GM12873 (cell line): ENCODE data around the gene GABRG3.

Experiments
- CTCF ChIP-seq: IDR thresholded peaks from 2 replicates; pipeline ENCODE4 v1.5.1; 2012; ENCODE audit warnings: low read depth, mild to moderate bottlenecking, moderate library complexity, low read length, control low read depth; ENCODE audit not compliant: insufficient read depth; ENCODE audit errors: missing control alignments

Gene GABRG3

DNA sequence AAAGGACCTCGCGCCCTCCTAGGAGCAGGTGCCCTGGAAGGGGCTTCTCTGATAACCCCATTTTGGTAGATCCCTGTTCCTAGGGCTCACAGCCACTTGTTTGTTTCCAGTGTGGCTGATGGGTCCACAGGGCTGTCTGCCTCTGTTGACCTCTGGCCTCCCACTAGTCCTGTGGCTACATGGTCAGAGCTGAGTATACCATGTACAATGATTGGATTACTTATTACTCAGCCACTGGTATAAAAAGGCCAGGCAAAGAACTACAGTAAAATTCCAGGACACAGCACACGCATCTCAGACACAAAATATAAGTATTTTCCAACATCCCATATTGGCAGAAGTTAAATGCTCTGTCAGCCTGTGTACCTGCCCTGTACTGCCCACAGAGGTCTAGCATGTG is 277.3 kb downstream of the GABRG3 start:
- TF ChIP-seq CTCF, result no peak

- no peak for TF ChIP-seq CTCF
Observed at GRCh38 chr15:27249046-27249759, 278.2 kb downstream of the GABRG3 start.

GRCh38 chr15:27249760-27250109 is 278.8 kb downstream of the GABRG3 start:
- TF ChIP-seq CTCF, result no peak

- TF ChIP-seq CTCF, result no peak
Observed at GRCh38 chr15:27250223-27250622, 279.2 kb downstream of the GABRG3 start.

GRCh38 chr15:27254055-27254454 is 283.1 kb downstream of the GABRG3 start:
- TF ChIP-seq CTCF, result no peak

GRCh38 chr15:27254801-27255200 is 283.8 kb downstream of the GABRG3 start:
- TF ChIP-seq CTCF, result no peak

- TF ChIP-seq CTCF, result no peak
Observed at GRCh38 chr15:27256446-27256845, 285.5 kb downstream of the GABRG3 start.

DNA sequence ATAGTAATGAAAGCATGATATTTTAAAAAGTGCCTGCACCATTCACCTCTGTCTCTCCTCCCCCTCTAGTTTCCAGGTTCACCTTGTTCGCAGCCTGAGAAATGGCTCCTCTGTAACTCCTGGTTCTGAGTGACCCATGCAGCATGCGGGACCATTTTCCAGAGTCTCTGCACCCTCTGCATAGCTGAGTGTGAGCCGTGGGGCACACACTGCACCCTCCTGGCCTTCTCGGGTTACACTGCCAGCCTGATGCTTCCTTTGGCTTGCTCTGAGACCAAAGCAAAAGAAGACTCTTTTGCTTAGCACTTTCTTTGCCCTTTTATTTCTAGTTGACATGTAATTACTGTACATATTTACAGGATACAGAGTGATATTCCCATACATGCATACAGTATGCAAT is 287.3 kb downstream of the GABRG3 start:
- TF ChIP-seq CTCF, result no peak
